ENCODE measurements around the gene DCAF7. TPM values are rescaled to one million over a fixed set of nuclear protein-coding genes. Genes with fewer than 3 reads are reported as not detected.

Gene DCAF7
- polyA plus RNA-seq, 1 of the 3 experiments (the other 2 are of a cell fraction) = 63.5 TPM

- Histone ChIP-seq H3K27ac (ENCODE audit: low read depth in 2 of 2, low read length in 1 of 2) (no peak overlapping the region), H3F3A (replicated peaks; ENCODE audit: insufficient read depth) (no peaks in the 10 kb centered on the region), H3K4me3 (ENCODE audit: low read depth in 2 of 2, low read length in 1 of 2) (no peak overlapping the region), H3K9me2 (no peaks in the 10 kb centered on the region), H3K9ac (no peak overlapping the region), H3K9me3 (no peaks in the 10 kb centered on the region), H3K27me3 (ENCODE audit: insufficient read depth) (0 out of 2 replicates have a peak, but pooled peaks cover 17% of the 10 kb centered on the region), H3K4me2 (no peak overlapping the region), H4K20me1 (ENCODE audit: insufficient read depth) (no peaks in the 10 kb centered on the region; the same call in 1 of the 2 replicates), H2AFZ (ENCODE audit: low read depth) (no peak overlapping the region), H3K4me1 (ENCODE audit: control insufficient read depth in 1 of 2, insufficient read depth in 2 of 2, low read depth in 1 of 2, low read length in 1 of 2) (peaks cover 0 to 50% of the 10 kb centered on the region in 2 experiments; a peak in 1 of 4 replicates), H3K36me3 (replicated peaks in 1 of 2; ENCODE audit: control insufficient read depth in 1 of 2, insufficient read depth in 2 of 2, low read length in 1 of 2) (no peaks in the 10 kb centered on the region), H3K79me2 (ENCODE audit: insufficient read depth) (no peaks in the 10 kb centered on the region)
- no peak for DNase-seq
- ChIA-PET CTCF (interaction anchor here (0.7 to 4.8 kb wide), 8 partner anchors 17 to 100 kb away, joined by 3 to 29 read pairs (median 4); no protein-coding TSS in a partner anchor), POLR2A (no interaction called here)
- WGBS (ENCODE audit: low lambda C conversion rate) = 63% methylated on average over 6 of the region's 6 CpGs
- TF ChIP-seq NFIC (IDR thresholded peaks at IDR 0.05; ENCODE audit: borderline replicate concordance) = no peak
- TF ChIP-seq TAF1 (IDR thresholded peaks at IDR 0.05; ENCODE audit: borderline replicate concordance, low read depth, low read length) = no peak
- TF ChIP-seq GATA2 (CRISPR knock-in tag; IDR thresholded peaks at IDR 0.05) = no peak
- TF ChIP-seq MEF2A (IDR thresholded peaks at IDR 0.05; ENCODE audit: borderline replicate concordance, low read depth) = no peak
- no peak for TF ChIP-seq USF1 (IDR thresholded peaks at IDR 0.05; ENCODE audit: borderline replicate concordance, low read depth)
- TF ChIP-seq FOSL2 (IDR thresholded peaks at IDR 0.05; ENCODE audit: borderline replicate concordance, low read depth) = no peak
- no peak for TF ChIP-seq RAD21 (IDR thresholded peaks at IDR 0.05; ENCODE audit: low read length)
- no peak for TF ChIP-seq SMC3 (IDR thresholded peaks at IDR 0.05; ENCODE audit: low read depth, low read length)
- no peak for TF ChIP-seq IRF3 (IDR thresholded peaks at IDR 0.05; ENCODE audit: low read depth, low read length)
- no peak for TF ChIP-seq PBX3 (IDR thresholded peaks at IDR 0.05)
- TF ChIP-seq FOXM1 (IDR thresholded peaks at IDR 0.05; ENCODE audit: low read depth) = no peak
- no peak for TF ChIP-seq CTCF (IDR thresholded peaks at IDR 0.05)
- TF ChIP-seq CHD2 (IDR thresholded peaks at IDR 0.05; ENCODE audit: low read length, partially characterized antibody) = no peak
- TF ChIP-seq YY1 (IDR thresholded peaks at IDR 0.05; ENCODE audit: low read depth) = no peak
- TF ChIP-seq EZH2phosphoT487 (IDR thresholded peaks at IDR 0.05; ENCODE audit: borderline replicate concordance, low read depth) = no peak
- no peak for TF ChIP-seq EP300 (IDR thresholded peaks at IDR 0.05; ENCODE audit: borderline replicate concordance in 1 of 2, low read depth in 1 of 2, low read length in 1 of 2)
- TF ChIP-seq ELF1 (IDR thresholded peaks at IDR 0.05) = no peak
Observed at GRCh38 chr17:63525190-63525946, 24.9 kb upstream of the DCAF7 start.

Data from SK-N-SH (cell line).